Measurements from ENCODE around the gene ZNF764. TPM values are rescaled to one million over a fixed set of nuclear protein-coding genes. Genes with fewer than 3 reads are reported as not detected.

ZNF764 gene
- 10 to 100 TPM; 19.0 TPM for total RNA-seq
- 13.7 TPM for polyA plus RNA-seq (2013, experiment 1 of 2)
- 12.5 TPM for polyA plus RNA-seq (2013, experiment 2 of 2)
- long read RNA-seq, experiment 1, partial matches to known transcripts: 0 of 5 reads
- long read RNA-seq, experiment 1, other reads (novel, unspliced or antisense): 3 of 5 reads
- long read RNA-seq, experiment 2, transcript ZNF764-203 (2 exons, 949 nt): minor isoform, 10 of 34 reads
- long read RNA-seq, experiment 2, transcript ZNF764-202 (3 exons, 2,970 nt): major isoform, 19 of 34 reads
- long read RNA-seq, experiment 2, partial matches to known transcripts: 1 of 34 reads
- long read RNA-seq, experiment 2, other reads (novel, unspliced or antisense): 0 of 34 reads
- long read RNA-seq, experiment 3, transcript ZNF764-202 (3 exons, 2,970 nt): major isoform, 14 of 28 reads
- long read RNA-seq, experiment 3, transcript ZNF764-203 (2 exons, 949 nt): minor isoform, 10 of 28 reads
- long read RNA-seq, experiment 3, partial matches to known transcripts: 0 of 28 reads
- long read RNA-seq, experiment 3, other reads (novel, unspliced or antisense): 2 of 28 reads
- long read RNA-seq, experiment 4, partial matches to known transcripts: 0 of 1 reads
- long read RNA-seq, experiment 4, other reads (novel, unspliced or antisense): 1 of 1 reads

GRCh38 chr16:30557957-30558788, at the start of gene ZNF764:
Gene ZNF764, minus strand, starts transcription at chr16:30558374. Its CDS starts 192 bp downstream, at chr16:30558182.
- Histone ChIP-seq H3K27ac (ENCODE audit: low read depth, low read length) (peak within 1 kb of the TSS; percentile 94), H3K9me3 (ENCODE audit: control insufficient read depth, low read length) (no peaks in the 10 kb centered on the region), H3K4me1 (ENCODE audit: control insufficient read depth, insufficient read depth, low read length) (peaks cover 8% of the 10 kb centered on the region), H3K27me3 (ENCODE audit: control insufficient read depth, insufficient read depth, low read length, poor library complexity, severe bottlenecking) (no peaks in the 10 kb centered on the region), H3K4me3 (ENCODE audit: low read length) (peak within 1 kb of the TSS; percentile 87), H3K36me3 (ENCODE audit: control insufficient read depth, insufficient read depth, low read length) (peaks cover 27% of the 10 kb centered on the region), H3K9ac (ENCODE audit: extremely low read depth, low read length, poor library complexity, severe bottlenecking) (peak within 1 kb of the TSS; percentile 86)
- H3K27me3 Mint-ChIP-seq (ENCODE audit: insufficient read depth): peaks cover 14% of the 10 kb centered on the region
- peak; percentile 99 for DNase-seq
- H3K4me1 Mint-ChIP-seq: peaks cover 12% of the 10 kb centered on the region
- no peaks in the 10 kb centered on the region for H3K9me3 Mint-ChIP-seq
- TF ChIP-seq CTCF (conservative IDR thresholded peaks at IDR 0.05): no peak
- H3K4me3 Mint-ChIP-seq: peak within 1 kb of the TSS; percentile 74
- peaks cover 25% of the 10 kb centered on the region for H3K36me3 Mint-ChIP-seq (ENCODE audit: low read depth)
- H3K27ac Mint-ChIP-seq: peak within 1 kb of the TSS; percentile 90
- 2 to 3% methylated on average over 33 to 74 of the region's 74 CpGs for WGBS, 2 experiments (ENCODE audit: insufficient coverage in 1 of 2, insufficient read length in 1 of 2)

GRCh38 chr16:30606004-30606403, 47.8 kb upstream of the ZNF764 start:
- Histone ChIP-seq H3K4me3 (ENCODE audit: low read length) (no peak overlapping the region), H3K9ac (ENCODE audit: extremely low read depth, low read length, poor library complexity, severe bottlenecking) (no peak overlapping the region), H3K27ac (ENCODE audit: low read depth, low read length) (no peak overlapping the region), H3K36me3 (ENCODE audit: control insufficient read depth, insufficient read depth, low read length) (peaks cover 42% of the 10 kb centered on the region), H3K27me3 (ENCODE audit: control insufficient read depth, insufficient read depth, low read length, poor library complexity, severe bottlenecking) (no peaks in the 10 kb centered on the region), H3K9me3 (ENCODE audit: control insufficient read depth, low read length) (peaks cover under 1% of the 10 kb centered on the region), H3K4me1 (ENCODE audit: control insufficient read depth, insufficient read depth, low read length) (peaks cover 3% of the 10 kb centered on the region)
- H3K9me3 Mint-ChIP-seq: no peaks in the 10 kb centered on the region
- peaks cover 3% of the 10 kb centered on the region for H3K4me1 Mint-ChIP-seq
- H3K27ac Mint-ChIP-seq: no peak overlapping the region
- peaks cover 38% of the 10 kb centered on the region for H3K36me3 Mint-ChIP-seq (ENCODE audit: low read depth)
- H3K27me3 Mint-ChIP-seq (ENCODE audit: insufficient read depth): no peaks in the 10 kb centered on the region
- H3K4me3 Mint-ChIP-seq: no peak overlapping the region
- 87 to 95% methylated on average over 3 of the region's 3 CpGs for WGBS, 2 experiments (ENCODE audit: insufficient coverage in 1 of 2, insufficient read length in 1 of 2)
- no peak for DNase-seq
- TF ChIP-seq CTCF (conservative IDR thresholded peaks at IDR 0.05): no peak

- Mint-ChIP-seq H3K36me3 (ENCODE audit: low read depth) (peaks cover 38% of the 10 kb centered on the region), H3K9me3 (no peaks in the 10 kb centered on the region), H3K4me3 (no peak overlapping the region), H3K27me3 (ENCODE audit: insufficient read depth) (no peaks in the 10 kb centered on the region), H3K27ac (no peak overlapping the region), H3K4me1 (no peaks in the 10 kb centered on the region)
- peaks cover 7% of the 10 kb centered on the region for H3K9me3 ChIP-seq (ENCODE audit: control insufficient read depth, low read length)
- peaks cover 3% of the 10 kb centered on the region for H3K4me1 ChIP-seq (ENCODE audit: control insufficient read depth, insufficient read depth, low read length)
- WGBS, 2 experiments (ENCODE audit: insufficient coverage in 1 of 2, insufficient read length in 1 of 2): 94 to 98% methylated on average over 9 to 15 of the region's 15 CpGs
- H3K9ac ChIP-seq (ENCODE audit: extremely low read depth, low read length, poor library complexity, severe bottlenecking): no peak overlapping the region
- TF ChIP-seq CTCF (conservative IDR thresholded peaks at IDR 0.05): no peak
- no peak overlapping the region for H3K27ac ChIP-seq (ENCODE audit: low read depth, low read length)
- no peaks in the 10 kb centered on the region for H3K27me3 ChIP-seq (ENCODE audit: control insufficient read depth, insufficient read depth, low read length, poor library complexity, severe bottlenecking)
- DNase-seq: no peak
- H3K36me3 ChIP-seq (ENCODE audit: control insufficient read depth, insufficient read depth, low read length): peaks cover 42% of the 10 kb centered on the region
- no peak overlapping the region for H3K4me3 ChIP-seq (ENCODE audit: low read length)
Observed at GRCh38 chr16:30605158-30605557, 47.0 kb upstream of the ZNF764 start.

Data from endodermal cell (in vitro differentiated cells).